ENCODE data around the gene OSR1.
"Not testable (repeated sequence)": the region's sequence is repeated elsewhere in the genome, so short reads cannot be mapped to it uniquely, and the experiment has no call there.

Gene OSR1

GRCh38 chr2:19358242-19359020 lies at the start of gene OSR1:
TSS of gene OSR1 (minus strand) at chr2:19358623. CDS start at chr2:19353805, 4,818 bp downstream.
- DNase-seq (ENCODE audit: low read depth), result no peak

GRCh38 chr2:19403785-19404184 lies 45.4 kb upstream of the OSR1 start:
- DNase-seq (ENCODE audit: low read depth), result no peak

- DNase-seq (ENCODE audit: low read depth), result no peak
These were observed 33.8 kb upstream of the OSR1 start for GRCh38 chr2:19392191-19392590.

GRCh38 chr2:19389469-19389868 lies 31.0 kb upstream of the OSR1 start:
- DNase-seq (ENCODE audit: low read depth), result not testable (repeated sequence)

- no peak for DNase-seq (ENCODE audit: low read depth)
These were observed 22.1 kb upstream of the OSR1 start for GRCh38 chr2:19380532-19380931.

GRCh38 chr2:19378939-19379338 lies 20.5 kb upstream of the OSR1 start:
- DNase-seq (ENCODE audit: low read depth), result no peak

GRCh38 chr2:19377717-19378116 lies 19.3 kb upstream of the OSR1 start:
- DNase-seq (ENCODE audit: low read depth), result no peak

GRCh38 chr2:19373352-19373751 lies 14.9 kb upstream of the OSR1 start:
- DNase-seq (ENCODE audit: low read depth), result no peak

- DNase-seq (ENCODE audit: low read depth), result no peak
These were observed 13.7 kb upstream of the OSR1 start for GRCh38 chr2:19371996-19372582.

- DNase-seq (ENCODE audit: low read depth), result no peak
These were observed 11.0 kb upstream of the OSR1 start for GRCh38 chr2:19369341-19369955.

GRCh38 chr2:19368760-19369159 lies 10.3 kb upstream of the OSR1 start:
- DNase-seq (ENCODE audit: low read depth), result no peak

GRCh38 chr2:19367326-19367725 lies 8.9 kb upstream of the OSR1 start:
- no peak for DNase-seq (ENCODE audit: low read depth)

GRCh38 chr2:19365126-19365525 lies 6.7 kb upstream of the OSR1 start:
- DNase-seq (ENCODE audit: low read depth), result no peak

- no peak for DNase-seq (ENCODE audit: low read depth)
These were observed 5.6 kb upstream of the OSR1 start for GRCh38 chr2:19364014-19364413.

- no peak for DNase-seq (ENCODE audit: low read depth)
These were observed 5.0 kb upstream of the OSR1 start for GRCh38 chr2:19363474-19363778.

GRCh38 chr2:19362755-19363473 lies 4.5 kb upstream of the OSR1 start:
- no peak for DNase-seq (ENCODE audit: low read depth)

- DNase-seq (ENCODE audit: low read depth), result no peak
These were observed 3.8 kb upstream of the OSR1 start for GRCh38 chr2:19362094-19362754.

- DNase-seq (ENCODE audit: low read depth), result no peak
These were observed 3.0 kb upstream of the OSR1 start for GRCh38 chr2:19361325-19361990.

GRCh38 chr2:19360966-19361321 lies 2.5 kb upstream of the OSR1 start:
- DNase-seq (ENCODE audit: low read depth), result no peak

GRCh38 chr2:19360266-19360965 lies 2.0 kb upstream of the OSR1 start:
- DNase-seq (ENCODE audit: low read depth), result no peak

- no peak for DNase-seq (ENCODE audit: low read depth)
These were observed 1.0 kb upstream of the OSR1 start for GRCh38 chr2:19359456-19359855.
